Retina (tissue), 1 donor: ENCODE results near the gene TNKS2.
A peak's percentile ranks its signal among the peaks of the same experiment; 100 is the strongest.
"Not testable (repeated sequence)": the region's sequence is repeated elsewhere in the genome, so short reads cannot be mapped to it uniquely, and the experiment has no call there.

Source experiments
- DNase-seq: peaks from one replicate; pipeline ENCODE4 v3.0.0-alpha.2; 2016

The TNKS2 gene

GRCh38 chr10:91879515-91880170 is 81.4 kb downstream of the TNKS2 start:
- DNase-seq, result peak; percentile 73

GRCh38 chr10:91880310-91880709 is 82.1 kb downstream of the TNKS2 start:
- DNase-seq, result peak; percentile 57

- peak; percentile 82 for DNase-seq
Observed at GRCh38 chr10:91883549-91884444, 85.6 kb downstream of the TNKS2 start.

- DNase-seq, result no peak
Observed at GRCh38 chr10:91884536-91884935, 86.3 kb downstream of the TNKS2 start.

- DNase-seq, result no peak
Observed at GRCh38 chr10:91885362-91886079, 87.3 kb downstream of the TNKS2 start.

- DNase-seq, result no peak
Observed at GRCh38 chr10:91886954-91887271, 88.7 kb downstream of the TNKS2 start.

GRCh38 chr10:91887272-91888076 is 89.2 kb downstream of the TNKS2 start:
- peak; percentile 94 for DNase-seq

GRCh38 chr10:91891125-91892001 is 93.1 kb downstream of the TNKS2 start:
- no peak for DNase-seq

GRCh38 chr10:91893051-91893450 is 94.8 kb downstream of the TNKS2 start:
- no peak for DNase-seq

GRCh38 chr10:91894261-91894685 is 96.0 kb downstream of the TNKS2 start:
- not testable (repeated sequence) for DNase-seq

- no peak for DNase-seq
Observed at GRCh38 chr10:91896212-91896756, 98.1 kb downstream of the TNKS2 start.

- no peak for DNase-seq
Observed at GRCh38 chr10:91897421-91897820, 99.2 kb downstream of the TNKS2 start.

GRCh38 chr10:91901784-91902677 is 103.8 kb downstream of the TNKS2 start:
- DNase-seq, result no peak

GRCh38 chr10:91907033-91907594 is 108.9 kb downstream of the TNKS2 start:
- no peak for DNase-seq

- no peak for DNase-seq
Observed at GRCh38 chr10:91907914-91908336, 109.7 kb downstream of the TNKS2 start.

- peak; percentile 95 for DNase-seq
Observed at GRCh38 chr10:91908337-91909116, 110.3 kb downstream of the TNKS2 start.

GRCh38 chr10:91909117-91909677 is 111.0 kb downstream of the TNKS2 start, which contains the start of gene FGFBP3:
TSS of gene FGFBP3 (minus strand) at chr10:91909486. CDS start at chr10:91908969, 517 bp downstream.
- DNase-seq, result peak; percentile 82

- no peak for DNase-seq
Observed at GRCh38 chr10:91910467-91910866, 112.2 kb downstream of the TNKS2 start.
